ENCODE results near the gene TP53BP2.
"Not testable (repeated sequence)": the region's sequence is repeated elsewhere in the genome, so short reads cannot be mapped to it uniquely, and the experiment has no call there.

The TP53BP2 gene

DNA sequence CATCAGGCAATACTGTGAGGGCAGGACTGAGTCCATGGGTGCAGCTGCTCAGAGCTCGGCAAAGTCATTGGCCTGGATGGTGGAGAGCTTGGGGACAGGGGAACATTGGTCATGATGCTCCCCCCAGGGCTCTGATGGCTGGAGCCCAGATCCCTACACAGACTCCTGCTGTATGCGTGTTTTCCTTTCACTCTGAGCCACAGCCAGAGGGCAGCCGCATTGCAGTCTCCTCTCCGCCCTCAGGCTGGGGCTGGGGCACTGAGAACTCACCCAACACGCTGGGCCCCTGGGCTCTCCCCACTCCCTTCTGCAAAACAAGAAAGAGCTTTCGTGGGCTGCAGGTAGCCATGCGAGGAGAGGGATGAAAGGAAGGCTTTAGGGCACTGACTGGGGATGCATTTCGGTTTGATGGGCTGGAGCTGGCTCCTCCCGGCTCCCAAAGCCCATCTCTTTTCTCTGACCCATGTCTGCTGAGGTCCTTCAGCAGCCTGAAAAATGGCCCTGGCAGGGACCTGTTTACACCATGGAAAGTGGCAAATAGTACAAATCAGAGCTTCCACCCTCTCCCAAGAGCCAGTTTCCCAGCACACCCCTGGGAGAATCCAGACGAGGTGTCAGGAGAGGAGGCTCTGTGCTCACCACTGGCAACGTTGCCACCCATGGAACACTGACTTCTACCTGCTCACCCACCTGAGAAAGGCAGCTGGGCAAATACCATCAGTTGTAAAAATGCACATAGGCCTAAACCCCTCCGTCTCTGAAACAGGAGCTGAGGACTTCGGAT, 89.6 kb downstream of the TP53BP2 start:
- intact Hi-C loops (cut with DNase I) = loop anchor here (10.0 kb wide), 2 partner anchors 49 to 89 kb away; partner anchors contain the start of gene TP53BP2
- peak; percentile 49 to 91 (median 82) for DNase-seq

DNA sequence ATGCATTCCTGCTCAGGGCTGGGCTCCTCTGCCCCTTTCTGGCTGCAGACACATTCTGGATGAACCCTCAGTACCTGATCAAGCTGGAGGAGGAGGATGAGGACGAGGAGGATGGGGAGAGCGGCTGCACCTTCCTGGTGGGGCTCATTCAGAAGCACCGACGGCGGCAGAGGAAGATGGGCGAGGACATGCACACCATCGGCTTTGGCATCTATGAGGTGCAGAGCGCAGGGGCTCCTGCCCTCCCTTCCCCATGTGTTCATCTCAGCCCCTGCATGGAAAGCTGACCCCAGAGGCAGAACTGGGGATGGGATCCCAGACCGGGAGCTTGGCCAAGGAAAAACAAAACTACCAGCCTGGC, 90.3 kb downstream of the TP53BP2 start:
- no peak for DNase-seq
- intact Hi-C loops (cut with DNase I) = loop anchor here (10.0 kb wide), 2 partner anchors 49 to 89 kb away; partner anchors contain the start of gene TP53BP2

DNA sequence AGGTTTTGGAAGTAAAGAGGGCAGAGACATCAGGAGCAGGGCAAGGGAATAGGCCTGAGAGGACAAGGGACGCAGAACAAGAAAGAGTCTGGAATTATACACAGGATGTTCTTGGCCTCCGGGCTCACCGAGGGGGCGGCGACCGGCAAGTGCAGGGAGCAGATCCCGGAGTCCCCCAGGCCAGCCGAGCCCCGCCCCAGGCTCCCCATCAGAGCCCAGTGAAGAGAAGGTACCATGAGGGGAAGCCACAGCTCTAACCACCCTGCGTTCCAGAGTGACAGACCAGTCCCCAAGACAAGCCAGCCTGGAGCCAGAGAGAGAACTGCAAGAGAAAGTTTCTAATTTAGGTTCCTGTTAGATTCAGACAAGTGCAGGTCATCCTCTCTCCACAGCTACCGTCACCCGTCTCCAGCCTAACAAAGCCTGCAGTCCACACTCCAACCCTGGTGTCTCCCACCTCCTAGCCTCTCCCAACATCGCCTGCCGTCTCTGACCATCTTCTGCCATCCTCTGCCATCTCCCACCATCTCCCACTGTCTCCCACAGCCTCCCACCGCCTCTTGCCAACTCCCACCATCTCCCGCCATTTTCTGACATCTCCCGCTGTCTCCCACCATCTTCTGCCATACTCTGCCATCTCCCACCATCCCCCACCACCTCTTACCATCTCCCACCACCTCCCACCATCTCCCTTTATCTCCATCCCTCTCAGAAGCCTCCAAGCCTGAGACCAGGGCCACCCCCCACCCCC, 90.9 kb downstream of the TP53BP2 start:
- DNase-seq = no peak
- intact Hi-C loops (cut with DNase I) = loop anchor here (10.0 kb wide), 2 partner anchors 50 to 90 kb away; partner anchors contain the start of gene TP53BP2

DNA sequence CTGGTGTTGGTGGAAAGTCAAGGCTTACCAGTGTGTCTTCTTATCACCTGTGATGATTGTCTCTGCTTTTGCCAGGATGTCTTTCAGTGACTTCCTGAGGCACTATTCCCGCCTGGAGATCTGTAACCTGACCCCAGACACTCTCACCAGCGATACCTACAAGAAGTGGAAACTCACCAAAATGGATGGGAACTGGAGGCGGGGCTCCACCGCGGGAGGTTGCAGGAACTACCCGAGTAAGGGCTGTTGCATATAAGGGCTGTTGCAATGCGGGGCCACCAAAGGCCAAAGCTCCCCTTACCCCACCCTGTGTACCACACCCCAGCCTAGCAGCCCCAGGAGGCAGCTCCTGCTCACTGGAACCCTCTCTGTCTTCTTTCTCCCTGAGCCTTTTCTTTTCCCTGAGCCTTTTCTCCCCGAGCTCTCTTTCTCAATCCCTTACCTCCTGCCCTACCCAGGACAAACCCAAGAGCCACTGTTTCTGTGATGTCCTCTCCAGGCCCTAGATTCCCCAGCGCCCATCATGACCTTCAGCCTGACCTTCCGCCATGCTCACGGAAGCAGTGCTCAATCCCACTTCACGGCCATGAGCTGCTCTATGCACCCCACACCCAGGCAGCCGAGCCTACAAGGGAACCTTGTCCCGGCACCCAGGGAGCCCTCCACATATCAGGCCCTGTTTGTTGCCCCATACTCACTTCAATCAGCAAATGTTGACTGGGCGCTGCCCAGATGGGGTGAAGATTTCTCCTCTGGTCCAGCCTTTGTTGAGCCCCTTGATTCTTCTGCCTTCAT, 92.8 kb downstream of the TP53BP2 start:
- no peak for DNase-seq
- intact Hi-C loops (cut with DNase I) = loop anchor here (10.0 kb wide), 2 partner anchors 52 to 92 kb away; partner anchors contain the start of gene TP53BP2

DNA sequence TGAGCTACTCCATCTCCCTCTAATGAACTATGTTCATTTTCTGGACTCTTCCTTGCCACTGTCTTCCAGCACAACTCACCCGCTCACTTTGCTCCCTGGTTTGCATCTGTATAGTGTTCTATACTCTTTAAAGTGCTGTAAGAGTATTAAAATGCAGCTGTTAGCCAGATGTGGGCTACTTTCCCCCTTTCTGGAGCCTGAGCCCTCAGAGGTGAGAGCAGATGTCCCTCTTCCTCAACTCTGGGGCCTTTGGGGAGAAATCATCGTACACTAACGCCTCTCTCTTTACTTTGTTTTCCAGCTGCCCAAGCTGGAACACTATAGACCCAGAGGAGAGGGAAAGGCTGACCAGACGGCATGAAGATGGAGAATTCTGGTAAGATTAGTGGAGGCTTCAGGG, 94.1 kb downstream of the TP53BP2 start:
- intact Hi-C loops (cut with DNase I) = loop anchor here (10.0 kb wide), 2 partner anchors 53 to 93 kb away; partner anchors contain the start of gene TP53BP2
- no peak for DNase-seq

DNA sequence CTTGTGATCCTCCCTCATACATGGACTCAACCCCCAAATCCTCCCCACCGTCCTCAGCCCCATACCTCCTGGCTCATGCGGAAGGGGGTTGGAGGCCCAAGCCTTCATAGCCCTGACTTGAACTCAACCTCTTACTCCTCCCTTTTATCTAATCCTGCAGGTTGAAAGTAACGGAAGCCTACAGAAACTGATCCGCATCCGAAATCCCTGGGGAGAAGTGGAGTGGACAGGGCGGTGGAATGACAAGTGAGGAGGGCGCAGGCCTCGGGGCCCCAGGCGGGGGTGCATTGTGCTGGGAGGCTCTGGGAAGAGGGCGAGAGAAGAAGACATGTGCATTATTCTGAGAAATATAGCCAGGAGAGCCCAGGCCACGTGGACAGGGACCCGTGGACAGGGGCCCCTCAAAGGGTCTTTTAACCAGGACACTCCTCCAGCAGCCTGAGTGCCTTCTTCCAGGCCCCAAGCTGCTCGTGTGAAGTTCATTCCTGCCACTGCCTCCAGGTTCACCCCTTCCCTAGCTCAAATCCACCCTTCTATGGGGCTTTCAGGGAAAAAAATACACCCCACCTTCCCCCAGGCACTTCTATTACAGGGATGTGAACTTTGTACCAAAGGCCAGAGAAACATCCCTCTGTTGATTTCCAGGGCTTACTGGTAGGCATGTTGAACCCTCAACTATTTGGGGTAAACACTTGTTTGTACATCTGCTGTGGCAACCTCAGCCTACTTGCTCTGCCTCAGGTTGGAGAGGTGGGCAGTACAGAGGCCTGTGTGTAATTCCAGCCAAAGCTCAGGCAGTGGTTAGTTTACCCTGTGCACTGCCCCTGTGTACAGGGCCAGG, 94.8 kb downstream of the TP53BP2 start:
- no peak for DNase-seq
- intact Hi-C loops (cut with DNase I) = loop anchor here (10.0 kb wide), 2 partner anchors 54 to 94 kb away; partner anchors contain the start of gene TP53BP2

DNA sequence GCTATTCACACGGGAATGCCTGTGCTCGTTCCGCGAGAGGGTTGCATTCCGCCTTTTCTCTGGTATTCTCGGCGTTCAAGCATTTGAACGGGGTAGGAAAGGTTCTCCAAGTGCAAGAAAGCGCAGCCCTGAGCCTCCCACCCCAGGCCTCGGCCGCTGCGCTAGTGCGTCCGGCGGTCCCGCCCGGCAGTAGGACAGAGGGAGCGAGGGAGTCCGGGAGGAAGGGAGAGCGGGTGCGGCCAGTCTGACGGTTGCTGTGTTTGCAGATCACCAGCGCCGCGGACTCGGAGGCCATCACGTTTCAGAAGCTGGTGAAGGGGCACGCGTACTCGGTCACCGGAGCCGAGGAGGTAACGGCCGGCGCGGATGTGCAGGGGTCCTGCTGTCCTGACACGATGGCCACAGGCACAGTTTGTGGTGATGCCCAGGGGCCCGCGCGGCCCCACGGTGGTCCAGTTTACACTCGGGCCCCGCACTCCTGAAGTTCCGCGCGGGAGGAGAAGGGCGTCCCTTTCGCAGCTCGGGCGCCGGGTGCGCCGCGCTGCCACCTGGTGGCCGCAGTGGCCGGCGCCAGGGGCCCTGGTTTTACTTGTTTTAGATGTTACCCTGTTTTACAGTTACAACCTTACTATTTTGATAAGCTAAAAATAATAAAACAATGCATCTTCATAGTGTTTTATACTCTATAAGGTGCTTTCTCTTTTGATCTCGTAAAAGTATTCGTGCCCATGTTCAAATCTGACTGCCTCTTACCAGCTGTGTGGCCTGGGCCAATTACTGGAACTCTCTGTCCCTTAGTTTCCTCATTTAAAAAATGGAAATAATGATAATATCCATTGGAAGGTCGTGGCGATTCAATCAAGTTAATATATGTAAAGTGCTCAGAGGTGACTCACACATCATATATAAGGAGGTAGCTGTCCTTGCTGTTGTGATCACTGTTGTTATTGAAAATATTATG, 96.7 kb downstream of the TP53BP2 start:
- intact Hi-C loops (cut with DNase I) = loop anchor here (2.0 kb wide), 1 partner anchor 36 kb away; the partner anchor contains the start of gene CAPN2
- peak; percentile 22 to 87 (median 69) for DNase-seq

DNA sequence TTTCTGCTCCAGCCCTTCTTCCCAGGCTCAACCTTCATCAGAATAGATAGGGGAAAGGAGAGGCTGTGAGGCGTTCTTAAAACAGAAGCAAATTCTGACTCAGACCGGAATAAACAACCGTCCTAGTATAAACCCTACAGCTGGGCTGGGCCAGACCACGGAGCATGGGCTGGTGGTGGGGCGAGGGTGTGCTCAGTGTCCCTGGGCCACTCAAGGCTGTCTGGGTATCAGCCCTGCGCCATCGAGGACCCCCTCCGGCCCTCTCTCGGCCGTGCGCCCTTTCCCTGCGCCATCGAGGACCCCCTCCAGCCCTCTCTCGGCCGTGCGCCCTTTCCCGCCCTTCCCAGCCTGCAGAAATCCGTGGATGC, 97.4 kb downstream of the TP53BP2 start:
- DNase-seq = no peak
- intact Hi-C loops (cut with DNase I) = loop anchor here (2.0 kb wide), 1 partner anchor 36 kb away; the partner anchor contains the start of gene CAPN2

DNA sequence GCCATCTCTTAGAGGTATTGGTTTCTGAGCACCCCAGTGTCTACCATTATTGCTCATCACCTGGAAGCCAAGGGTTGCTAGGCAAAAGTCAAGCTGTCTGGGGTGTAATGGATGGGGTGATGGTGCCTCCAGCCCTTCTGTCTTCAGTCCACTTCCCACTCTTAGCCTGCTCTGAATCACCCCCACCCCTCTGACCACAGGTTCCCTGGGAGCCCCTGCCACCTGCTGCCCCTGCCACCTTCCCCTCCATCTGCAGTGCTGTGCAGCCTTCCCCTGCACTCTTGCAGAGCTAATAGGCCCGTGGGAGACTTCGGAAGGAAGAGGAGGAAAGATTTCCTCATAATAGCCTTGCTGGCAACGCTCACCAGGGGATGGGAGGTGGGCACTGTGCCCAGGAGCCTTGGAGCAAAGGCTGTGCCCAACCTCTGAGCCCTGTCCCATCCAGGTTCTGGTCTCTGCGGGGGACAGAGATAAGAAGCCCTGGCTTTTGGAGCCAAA, 97.9 kb downstream of the TP53BP2 start:
- intact Hi-C loops (cut with DNase I) = loop anchor here (2.0 kb wide), 1 partner anchor 35 kb away; the partner anchor contains the start of gene CAPN2
- peak in 4 of 42 donors; percentile 18 to 44 (median 30) for DNase-seq

DNA sequence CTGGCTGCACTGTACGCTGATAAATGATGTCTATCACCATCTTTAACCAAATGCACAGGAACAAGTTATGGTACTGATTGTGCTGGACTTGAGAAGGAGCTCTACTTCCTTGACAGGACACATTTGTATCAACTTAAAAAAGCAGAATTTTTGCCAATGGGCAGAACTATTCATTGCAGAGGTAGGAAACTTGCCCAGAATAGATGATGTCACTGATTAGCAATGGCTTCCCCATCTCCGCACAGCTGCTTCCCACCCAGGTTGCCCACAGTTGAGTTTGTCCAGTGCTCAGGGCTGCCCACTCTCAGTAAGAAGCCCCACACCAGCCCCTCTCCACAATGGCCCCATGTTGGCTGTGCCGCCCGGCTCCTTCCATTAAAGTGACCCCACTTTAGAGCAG, 100.0 kb downstream of the TP53BP2 start:
- no peak for DNase-seq
- intact Hi-C loops (cut with DNase I) = no loop called here

DNA sequence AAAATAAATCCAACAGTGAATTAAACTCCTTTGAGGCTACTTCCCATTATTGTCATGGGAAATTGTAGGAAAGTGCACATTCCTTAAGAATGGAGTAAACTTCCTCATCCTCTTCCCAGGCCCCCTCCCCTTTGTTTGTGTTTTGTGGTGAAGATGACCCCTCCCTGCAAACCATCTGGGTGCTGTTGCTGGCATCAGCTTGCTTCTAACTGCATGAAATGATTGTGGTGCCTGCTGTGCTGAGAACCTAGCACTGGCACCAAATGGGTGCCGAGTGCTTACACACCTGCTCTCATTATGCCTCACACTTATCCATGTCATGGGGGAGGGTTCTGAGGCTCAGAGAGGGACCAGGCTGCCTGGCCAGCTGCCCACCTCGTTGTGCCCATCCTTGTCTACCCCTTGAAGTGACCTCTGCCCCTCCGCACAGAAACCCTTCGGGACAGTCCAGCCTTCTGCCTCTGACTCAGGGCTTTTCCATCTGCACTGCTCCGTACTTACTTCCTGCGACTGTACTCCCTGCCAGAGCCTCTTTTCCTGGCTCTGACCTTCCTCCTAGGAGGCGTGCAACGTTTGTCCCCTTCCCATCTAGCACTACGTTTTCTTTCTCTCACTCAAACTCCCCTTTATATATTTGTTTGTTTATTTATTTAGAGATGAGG, 102.8 kb downstream of the TP53BP2 start:
- intact Hi-C loops (cut with DNase I) = no loop called here
- DNase-seq = no peak

DNA sequence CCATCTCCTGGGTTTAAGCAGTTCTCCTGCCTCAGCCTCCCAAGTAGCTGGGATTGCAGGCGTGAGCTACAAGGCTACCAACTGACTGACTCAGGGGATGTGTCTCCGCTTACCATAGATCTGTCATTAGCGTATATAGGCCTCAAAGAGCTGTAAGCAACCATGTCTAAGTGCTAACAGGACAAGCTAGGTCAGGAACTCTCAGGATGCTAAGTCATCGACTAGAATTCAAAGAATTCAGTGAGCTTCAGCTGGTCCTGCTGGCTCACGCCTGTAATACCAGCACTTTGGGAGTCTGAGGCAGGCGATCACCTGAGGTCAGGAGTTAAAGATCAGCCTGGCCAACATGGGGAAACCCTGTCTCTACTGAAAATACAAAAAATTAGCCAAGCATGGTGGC, 103.9 kb downstream of the TP53BP2 start:
- no peak for DNase-seq
- intact Hi-C loops (cut with DNase I) = no loop called here

DNA sequence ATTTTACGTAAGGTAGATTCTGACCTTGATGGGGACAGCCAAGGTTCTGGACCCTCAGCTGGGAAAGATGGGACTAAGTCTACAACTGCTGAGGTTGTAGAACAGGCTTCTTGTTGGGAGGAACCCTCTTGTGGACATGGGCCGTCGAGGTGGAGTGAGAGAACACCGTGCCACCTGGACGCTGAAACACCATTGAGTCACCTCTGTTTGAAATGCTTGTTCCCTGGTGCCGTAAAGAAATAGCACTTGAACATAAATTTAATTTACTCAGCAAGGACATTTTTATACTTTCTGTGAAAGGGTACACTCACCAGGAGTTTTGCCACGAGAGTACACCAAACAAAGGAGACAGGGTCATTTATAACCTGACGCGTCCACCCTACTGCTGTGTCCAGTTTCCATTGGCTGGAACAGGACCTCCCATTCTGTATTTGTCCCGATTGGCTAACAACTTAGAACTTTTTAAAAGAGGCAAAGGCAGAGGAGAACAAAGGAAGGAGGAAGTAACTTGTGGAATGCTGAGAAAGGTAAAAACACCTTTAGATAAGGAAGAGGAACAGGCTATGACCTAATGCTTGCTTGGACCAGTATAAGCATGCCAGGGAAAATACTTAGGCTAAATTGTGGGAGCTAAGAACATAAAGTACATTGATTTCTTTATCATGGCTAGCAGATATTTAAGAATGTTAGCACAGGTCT, 105.6 kb downstream of the TP53BP2 start:
- DNase-seq; intact Hi-C loops (cut with DNase I): not testable (repeated sequence)

DNA sequence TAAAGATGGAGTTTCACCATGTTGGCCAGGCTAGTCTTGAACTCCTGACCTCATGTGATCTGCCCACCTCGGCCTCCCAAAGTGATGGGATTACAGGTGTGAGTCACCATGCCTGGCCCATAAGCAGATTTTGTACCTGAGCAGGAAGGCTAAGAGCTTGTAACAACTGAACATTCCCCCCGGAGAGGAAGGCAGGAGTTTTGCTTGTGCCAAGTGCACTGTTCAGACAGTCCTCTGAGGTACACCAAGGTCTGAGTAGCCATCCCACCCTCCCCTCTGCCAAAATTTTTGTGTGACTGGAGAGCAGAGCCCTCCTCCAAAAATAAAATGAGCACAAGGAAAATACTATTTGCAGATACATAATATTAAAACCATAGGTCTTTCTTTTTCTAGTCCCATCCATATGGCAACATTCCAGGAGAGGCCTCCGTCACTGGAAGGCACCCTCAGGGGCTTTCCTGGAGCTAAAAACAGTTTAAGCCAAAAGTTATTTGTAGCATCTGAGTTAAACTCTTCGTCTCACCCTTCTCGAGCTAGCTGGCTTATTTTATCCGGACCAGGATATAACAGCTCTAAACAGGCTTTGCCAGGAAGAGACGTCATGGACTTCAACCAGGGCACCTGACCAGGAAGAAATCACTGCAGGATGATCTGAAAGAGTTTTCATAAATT, 106.2 kb downstream of the TP53BP2 start:
- intact Hi-C loops (cut with DNase I) = no loop called here
- DNase-seq = no peak

All from head of caudate nucleus (tissue), 42 donors.